Myocyte (in vitro differentiated cells): ENCODE data around the gene AP2A1. TPM values are rescaled to one million over a fixed set of nuclear protein-coding genes. Genes with fewer than 3 reads are reported as not detected.
"Not testable (repeated sequence)": the region's sequence is repeated elsewhere in the genome, so short reads cannot be mapped to it uniquely, and the experiment has no call there.

Experiments used
- DNase-seq: peaks from one replicate; pipeline ENCODE4 v3.0.0-alpha.2; 2012; ENCODE audit warnings: low read depth
- polyA plus RNA-seq: library from polyadenylated mRNA; unstranded; fragments of >200 nt; gene quantifications from one replicate; pipeline ENCODE4 v1.2.1, GENCODE V29; 2012; ENCODE audit warnings: missing spikeins
- total RNA-seq: library from RNA; depleted of rRNA; stranded (reverse); fragments of >200 nt; gene quantifications from 2 replicates; pipeline ENCODE4 v1.2.3, GENCODE V29; 2014

Gene AP2A1
- 83.2 and 102 TPM in 2 replicates for total RNA-seq
- polyA plus RNA-seq, result 103 TPM

DNA sequence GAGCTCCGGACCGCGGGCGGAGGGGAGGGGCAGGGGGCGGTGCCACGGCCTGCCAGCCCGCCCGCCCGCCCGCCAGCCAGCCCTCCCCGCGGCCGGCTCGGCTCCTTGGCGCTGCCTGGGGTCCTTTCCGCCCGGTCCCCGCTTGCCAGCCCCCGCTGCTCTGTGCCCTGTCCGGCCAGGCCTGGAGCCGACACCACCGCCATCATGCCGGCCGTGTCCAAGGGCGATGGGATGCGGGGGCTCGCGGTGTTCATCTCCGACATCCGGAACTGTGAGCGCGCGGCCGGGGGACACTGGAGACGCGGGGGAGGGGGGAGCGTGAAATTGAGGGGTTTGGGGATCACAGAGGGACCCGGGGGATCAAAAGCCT lies at the start of gene AP2A1:
TSS of gene AP2A1 (plus strand) at position 72 of the 370 bp plus-strand sequence. CDS start at position 205, 133 bp downstream.
- no peak for DNase-seq

DNA sequence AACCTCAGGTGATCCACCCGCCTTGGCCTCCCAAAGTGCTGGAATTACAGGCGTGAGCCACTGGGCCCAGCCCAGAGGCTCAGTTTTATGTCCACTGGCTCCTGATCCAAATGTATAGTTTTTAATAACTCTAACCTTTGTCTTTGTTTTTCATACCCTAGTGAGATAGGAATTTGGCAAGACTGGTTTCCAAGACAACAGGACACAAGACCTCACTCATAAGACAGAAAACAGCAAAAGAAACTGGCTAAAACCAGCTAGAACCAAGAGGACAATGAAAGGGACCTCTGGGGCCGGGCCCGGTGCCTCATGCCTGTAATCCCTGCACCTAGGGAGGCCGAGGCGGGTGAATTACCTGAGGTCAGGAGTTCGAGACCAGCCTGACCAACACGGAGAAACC lies 48.3 kb upstream of the AP2A1 start:
- DNase-seq, result no peak

GRCh38 chr19:49718991-49719390 lies 47.8 kb upstream of the AP2A1 start:
- no peak for DNase-seq

DNA sequence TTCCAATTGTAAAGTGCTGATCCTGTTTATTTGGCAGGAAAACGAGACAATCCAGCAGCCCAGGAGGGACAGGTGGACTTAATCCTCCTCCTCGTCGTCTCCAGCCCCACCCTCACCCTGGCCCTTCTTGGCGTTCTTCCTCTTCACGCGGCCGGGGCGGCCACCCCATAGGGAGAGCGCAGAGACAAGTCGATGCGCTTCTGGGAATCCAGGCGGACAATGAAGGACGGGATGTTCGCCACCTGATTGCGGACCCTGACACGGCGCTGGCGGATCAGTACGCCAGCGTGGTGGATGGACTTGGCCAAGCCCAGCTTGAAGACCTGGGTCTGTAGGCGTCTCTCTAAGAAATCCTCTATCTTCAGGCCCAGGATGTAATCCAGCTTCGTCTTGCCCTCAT lies 47.4 kb upstream of the AP2A1 start:
- DNase-seq, result not testable (repeated sequence)

DNA sequence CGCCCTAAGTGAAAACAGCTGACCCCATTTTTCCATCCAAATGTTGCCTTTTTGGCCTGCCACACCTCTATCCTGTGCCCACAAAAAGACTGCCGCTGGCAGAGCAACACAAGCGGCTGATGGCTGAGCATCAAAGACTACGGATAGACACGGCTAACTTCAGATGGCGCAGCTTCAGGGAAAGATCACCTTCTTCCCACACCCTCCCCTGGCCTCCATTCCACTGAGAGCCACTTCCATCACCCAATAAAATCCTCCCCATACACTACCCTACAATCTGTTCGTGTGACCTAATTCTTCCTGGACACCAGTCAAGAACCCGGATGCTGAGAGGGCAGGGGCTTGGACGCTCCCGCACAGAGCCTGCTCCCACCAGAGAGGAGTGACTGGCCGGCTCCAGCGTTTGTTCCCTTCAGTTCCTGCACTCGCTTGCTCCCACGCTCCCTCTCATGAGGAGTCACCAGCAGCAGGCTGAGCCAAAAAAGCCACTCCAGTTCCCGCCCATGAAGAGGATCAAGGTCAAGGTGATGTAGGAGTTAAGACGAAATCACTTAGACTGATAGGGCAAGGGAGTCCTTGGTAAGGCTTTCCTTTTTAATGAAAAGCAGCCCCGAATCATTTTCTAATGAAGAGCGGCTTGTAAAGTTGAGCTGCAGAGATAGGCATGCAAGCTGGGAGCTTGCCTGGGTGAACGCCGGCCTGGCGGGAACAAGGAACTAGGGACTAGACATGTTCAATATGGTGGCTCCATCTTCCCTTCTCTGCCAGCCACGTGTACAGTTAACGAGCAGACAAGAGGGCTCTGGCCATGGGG lies 39.4 kb upstream of the AP2A1 start:
- DNase-seq, result no peak

DNA sequence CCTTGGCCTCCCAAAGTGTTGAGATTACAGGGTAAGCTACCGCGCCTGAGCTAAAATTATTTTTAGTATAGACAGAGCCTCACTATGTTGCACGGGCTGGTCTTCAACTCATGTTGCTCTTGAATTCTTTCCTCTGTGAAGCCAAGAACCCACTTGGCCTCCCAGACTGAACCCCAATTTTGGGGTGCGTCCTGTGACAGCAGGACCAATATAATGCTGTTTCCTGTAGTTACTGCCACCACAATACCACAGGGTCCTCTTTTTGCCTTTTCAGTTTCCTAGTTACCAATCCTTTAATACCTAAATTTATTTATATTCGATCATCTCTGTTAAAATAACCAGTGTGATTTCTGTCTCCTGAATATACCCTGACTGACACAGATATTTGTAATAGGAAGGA lies 36.6 kb upstream of the AP2A1 start:
- no peak for DNase-seq

DNA sequence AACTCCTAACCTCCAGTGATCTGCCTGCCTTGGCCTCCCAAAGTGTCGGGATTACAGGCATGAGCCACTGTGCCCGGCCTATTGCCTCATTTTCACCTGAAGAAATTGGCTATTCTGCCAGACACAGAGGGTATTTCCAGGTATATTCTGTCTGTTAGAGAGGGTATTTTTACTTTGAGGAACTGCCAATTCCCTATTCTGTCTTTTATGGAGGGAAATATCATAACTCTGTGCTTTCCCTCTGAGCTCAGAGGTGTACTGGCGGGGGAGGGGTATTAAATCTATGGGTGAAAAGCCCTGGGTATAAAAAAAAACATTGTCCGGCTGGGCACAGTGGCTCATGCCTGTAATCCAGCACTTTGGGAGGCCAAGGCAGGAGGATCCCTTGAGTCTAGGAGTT lies 28.5 kb upstream of the AP2A1 start:
- DNase-seq, result no peak

DNA sequence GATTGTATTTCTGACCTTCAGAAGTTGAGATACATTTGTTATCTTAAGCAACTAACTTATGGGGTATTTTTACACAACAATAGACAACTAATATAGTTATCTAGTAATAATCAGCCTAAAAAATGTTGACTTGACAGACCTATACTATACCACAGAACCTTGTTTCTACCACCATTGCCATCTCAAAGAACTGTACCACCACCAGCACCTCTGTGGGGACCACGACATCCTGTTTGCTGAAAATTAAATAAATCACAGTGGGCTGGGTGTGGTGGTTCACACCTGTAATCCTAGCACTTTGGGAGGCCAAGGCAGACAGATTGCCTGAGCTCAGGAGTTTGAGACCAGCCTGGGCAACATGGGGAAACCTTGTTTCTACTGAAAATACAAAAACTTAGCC lies 27.7 kb upstream of the AP2A1 start:
- DNase-seq, result no peak

- DNase-seq, result no peak
These were observed 26.9 kb upstream of the AP2A1 start for GRCh38 chr19:49739933-49740332.

DNA sequence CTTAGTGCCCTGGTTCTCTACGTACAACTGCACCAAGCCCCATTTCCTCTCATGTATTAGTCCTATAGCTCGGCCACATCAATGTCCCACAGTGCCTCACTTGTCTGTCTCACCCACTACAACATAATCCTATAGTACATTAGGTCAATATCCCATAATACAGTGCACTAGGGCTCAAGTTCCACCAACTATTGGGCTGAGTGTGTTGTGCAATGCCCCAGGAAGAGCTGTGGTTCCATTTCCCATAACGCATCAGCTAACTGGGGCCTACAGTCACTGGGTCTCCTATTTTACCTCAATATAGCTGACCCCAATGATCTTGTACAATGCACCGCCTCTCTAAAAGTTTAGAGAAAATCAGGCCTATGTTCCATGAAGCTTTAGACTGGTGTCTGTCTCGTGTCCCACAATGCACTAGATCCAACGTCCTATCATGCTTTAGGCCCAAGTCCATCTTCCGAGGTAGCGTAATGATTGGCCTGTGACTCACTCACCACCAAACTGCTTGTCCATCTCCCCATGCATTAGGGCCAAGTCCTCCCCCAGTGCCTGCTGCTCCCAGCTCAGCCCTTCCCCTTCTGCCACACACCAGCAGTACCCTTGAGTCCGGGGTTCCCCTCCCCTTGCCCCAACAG lies 25.5 kb upstream of the AP2A1 start:
- peak; percentile 47 for DNase-seq

DNA sequence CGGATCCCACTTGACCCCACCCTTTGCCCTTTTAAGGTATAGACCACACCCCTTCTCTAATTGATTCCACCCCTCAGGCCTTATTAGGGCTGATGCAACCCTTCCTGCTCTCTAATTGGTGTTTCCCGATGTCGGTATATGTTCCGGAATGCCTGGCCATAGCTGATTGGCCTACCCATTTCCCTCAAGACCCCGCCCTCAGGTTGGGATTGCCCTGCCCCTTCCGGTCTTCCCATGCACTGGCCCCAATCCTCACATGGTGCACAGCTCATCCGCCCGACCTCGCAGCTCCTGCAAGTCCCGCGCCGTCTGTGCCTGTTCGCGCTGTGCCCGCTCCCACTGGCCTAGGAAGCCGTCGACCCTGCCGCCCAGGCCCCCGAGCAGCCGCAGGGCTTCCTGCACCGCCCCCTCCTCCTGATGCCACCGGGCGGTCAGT lies 21.8 kb upstream of the AP2A1 start:
- DNase-seq, result no peak

- no peak for DNase-seq
These were observed 20.4 kb upstream of the AP2A1 start for GRCh38 chr19:49746206-49746958.

- peak; percentile 29 for DNase-seq
These were observed 17.6 kb upstream of the AP2A1 start for GRCh38 chr19:49749055-49749716.

GRCh38 chr19:49749771-49750170 lies 17.0 kb upstream of the AP2A1 start:
- no peak for DNase-seq

DNA sequence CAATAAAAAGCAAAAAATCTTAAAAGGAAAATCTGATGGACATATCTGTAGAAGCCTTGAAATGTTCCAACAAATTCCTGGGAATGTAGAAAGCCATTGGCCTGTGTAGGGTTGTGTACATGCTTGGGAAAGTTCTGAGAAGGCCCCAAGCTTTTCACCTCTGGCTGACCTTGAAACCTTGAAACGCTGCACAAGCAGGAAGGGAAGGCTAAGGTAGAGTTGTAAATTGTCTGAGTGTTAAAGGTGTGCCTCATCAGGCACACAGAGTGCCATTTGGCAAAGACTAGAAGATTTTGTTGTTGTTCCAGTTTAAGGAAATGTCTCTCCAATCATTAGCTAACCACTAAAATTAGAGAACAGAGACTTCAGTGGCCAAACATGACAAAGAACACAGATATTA lies 14.1 kb upstream of the AP2A1 start:
- no peak for DNase-seq

DNA sequence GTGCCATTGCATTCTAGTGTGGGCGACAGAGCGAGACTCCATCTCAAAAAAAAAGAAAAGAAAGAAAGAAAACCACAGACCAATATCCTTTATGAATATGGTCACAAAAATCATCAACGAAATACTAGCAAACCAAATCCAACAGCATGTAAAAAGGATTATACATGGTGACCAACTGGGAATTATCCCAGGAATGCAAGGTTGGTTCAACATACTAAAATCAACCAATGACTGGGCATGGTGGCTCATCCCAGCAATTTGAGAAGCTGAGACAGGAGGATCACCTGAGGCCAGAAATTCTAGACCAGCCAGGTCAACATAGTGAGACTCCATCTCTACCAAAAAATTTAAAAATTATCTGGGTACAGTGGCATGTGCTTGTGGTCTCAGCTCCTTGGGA lies 10.8 kb upstream of the AP2A1 start:
- DNase-seq, result no peak

- DNase-seq, result peak; percentile 51
These were observed 8.5 kb upstream of the AP2A1 start for GRCh38 chr19:49758292-49758691.

DNA sequence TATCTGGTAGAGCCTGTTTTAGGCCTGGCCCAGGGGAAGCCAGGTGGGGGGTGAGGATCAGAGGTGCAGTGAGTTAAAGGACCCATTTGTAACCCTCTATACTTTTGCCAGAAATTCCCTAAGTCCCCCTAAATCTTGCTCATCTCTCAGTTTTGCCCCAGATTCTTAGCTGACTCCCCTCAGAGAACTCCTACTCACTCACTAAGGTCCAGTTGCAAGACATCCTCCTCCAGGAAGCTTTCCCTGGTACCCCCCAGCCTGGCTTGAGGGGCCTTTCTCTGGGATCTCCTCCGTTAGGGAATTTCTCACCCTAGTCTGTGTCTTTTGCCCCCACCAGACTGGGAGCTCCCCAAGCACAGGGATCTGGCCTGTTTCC lies 5.6 kb upstream of the AP2A1 start:
- no peak for DNase-seq

DNA sequence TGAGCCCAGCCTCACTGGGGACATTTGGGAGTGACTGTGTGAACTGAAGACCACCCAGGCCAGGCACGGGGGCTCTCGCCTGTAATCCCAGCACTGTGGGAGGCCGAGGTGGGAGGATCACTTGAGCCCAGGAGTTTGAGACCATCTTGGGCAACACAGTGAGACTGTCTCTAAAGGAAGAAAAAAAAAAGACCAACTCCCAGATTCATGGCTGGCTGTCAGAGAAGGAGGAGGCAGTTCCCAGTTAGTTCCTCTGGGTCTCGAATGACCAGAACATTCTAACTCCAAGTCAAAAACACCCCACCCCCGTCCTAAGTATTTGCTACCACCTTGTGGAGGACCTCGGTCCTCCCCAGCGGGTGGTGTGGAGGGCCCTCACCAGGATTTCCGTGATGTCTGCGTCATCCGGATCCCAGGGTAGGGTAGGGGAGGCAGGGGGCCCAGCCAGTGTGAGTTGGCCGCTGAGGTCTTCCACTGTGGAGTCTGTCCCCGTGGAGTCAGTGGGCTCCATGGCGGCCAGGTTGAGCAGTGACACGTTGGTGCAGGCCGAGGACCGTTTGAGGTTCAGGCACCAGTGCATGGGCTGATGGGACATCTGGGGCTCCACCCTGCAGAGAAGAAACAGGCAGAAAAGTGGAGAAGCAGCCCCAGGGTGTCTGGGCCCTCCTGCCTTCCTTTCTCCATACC lies 5.0 kb upstream of the AP2A1 start:
- no peak for DNase-seq

DNA sequence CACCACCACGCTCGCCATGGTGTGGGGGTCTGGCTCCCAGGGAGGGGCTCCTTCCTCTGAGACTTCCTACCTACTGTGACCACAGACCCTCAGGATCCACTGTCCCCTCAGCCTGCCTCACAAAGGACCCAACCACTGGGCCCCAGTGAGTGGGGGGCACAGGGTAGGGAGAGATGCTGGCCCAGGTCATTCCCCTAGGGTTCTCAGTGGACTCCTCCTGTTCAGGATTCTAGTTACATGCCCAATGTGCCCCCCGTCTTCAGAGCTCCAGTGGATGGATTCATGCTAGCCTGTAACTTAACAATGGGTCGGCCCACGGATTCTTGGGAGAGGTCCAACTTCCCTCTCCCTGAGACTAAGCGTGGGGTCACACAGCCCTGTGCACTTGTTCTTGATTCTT lies 3.6 kb upstream of the AP2A1 start, which contains the start of gene TSKS:
TSS of gene TSKS (minus strand) at position 77 of the 400 bp plus-strand sequence. CDS start at position 18, 59 bp downstream.
- DNase-seq, result no peak

DNA sequence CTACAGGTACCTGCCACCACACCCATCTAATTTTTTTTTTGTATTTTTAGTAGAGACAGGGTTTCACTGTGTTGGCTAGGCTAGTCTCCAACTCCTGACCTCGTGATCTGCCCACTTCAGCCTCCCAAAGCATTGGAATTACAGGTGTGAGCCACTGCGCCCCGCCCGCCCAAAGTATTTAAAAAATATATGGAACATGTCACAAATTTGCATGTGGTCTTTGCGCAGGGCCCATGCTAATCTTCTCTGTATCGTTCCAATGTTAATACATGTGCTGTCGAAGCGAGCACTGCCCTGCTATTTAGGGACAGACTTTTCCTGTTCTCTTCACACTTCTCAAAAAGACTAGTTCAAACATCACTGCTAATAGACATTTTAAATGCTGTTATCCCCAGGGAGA lies 2.5 kb upstream of the AP2A1 start:
- DNase-seq, result no peak
